K562 (cell line): Measurements from ENCODE around the gene KIF20B. TPM values are rescaled to one million over a fixed set of nuclear protein-coding genes. Genes with fewer than 3 reads are reported as not detected.
A peak's percentile ranks its signal among the peaks of the same experiment; 100 is the strongest.

Source experiments
- C11orf30 ChIP-seq: fragments of 450-650 bp; IDR thresholded peaks from 2 replicates; pipeline ENCODE4 v1.6.1; 2016; ENCODE audit warnings: low read depth, mild to moderate bottlenecking
- DACH1 ChIP-seq: fragments of 450-650 bp; IDR thresholded peaks from 2 replicates; pipeline ENCODE4 v1.6.1; 2018; ENCODE audit not compliant: partially characterized antibody
- FOXK2 ChIP-seq, 2 experiments: fragments of 450-650 bp; IDR thresholded peaks in 1 of 2; conservative IDR thresholded peaks in 1 of 2; 2 replicates each; pipeline ENCODE4 v1.6.1; 2016; ENCODE audit warnings: low read depth in 2 of 2, mild to moderate bottlenecking in 1 of 2
- HMGN3 ChIP-seq: IDR thresholded peaks from 2 replicates; pipeline ENCODE4 v1.6.1; 2011; ENCODE audit warnings: borderline replicate concordance, low read depth, mild to moderate bottlenecking, mixed read lengths, low read length; ENCODE audit not compliant: insufficient read length; ENCODE audit errors: extremely low read depth
- POLR2AphosphoS5 ChIP-seq: IDR thresholded peaks from 2 replicates; pipeline ENCODE4 v1.6.1; 2011; ENCODE audit warnings: mild to moderate bottlenecking, low read depth, low read length, moderate library complexity; ENCODE audit not compliant: control insufficient read depth, insufficient read depth
- POLR2H ChIP-seq: IDR thresholded peaks from 2 replicates; pipeline ENCODE4 v1.6.1; 2016; ENCODE audit warnings: missing genetic modification characterization, low read depth, mild to moderate bottlenecking, control low read depth, missing compliant biosample characterization, moderate library complexity
- PREB ChIP-seq: sonication (generic); formaldehyde crosslinking; IDR thresholded peaks from 2 replicates; pipeline ENCODE4 v1.8.1; 2023; ENCODE audit warnings: mild to moderate bottlenecking, missing genetic modification reagents
- SMAD4 ChIP-seq: fragments of 250-450 bp; sonication (Bioruptor Pico); conservative IDR thresholded peaks from 2 replicates; pipeline ENCODE4 v1.8.0; 2021; ENCODE audit warnings: inconsistent platforms, mild to moderate bottlenecking, moderate library complexity
- SOX6 ChIP-seq: fragments of 450-650 bp; IDR thresholded peaks from 2 replicates; pipeline ENCODE4 v1.6.1; 2014; ENCODE audit warnings: mild to moderate bottlenecking
- STAT6 ChIP-seq: sonication (generic); formaldehyde crosslinking; IDR thresholded peaks from 2 replicates; pipeline ENCODE4 v1.8.1; 2023; ENCODE audit warnings: mild to moderate bottlenecking, missing genetic modification reagents
- TBP ChIP-seq: optimal IDR thresholded peaks from 2 replicates; pipeline ENCODE3; 2011; ENCODE audit warnings: low read depth, low read length, improper control_type of control experiment
- TFAM ChIP-seq: fragments of 250-450 bp; sonication (Bioruptor Pico); conservative IDR thresholded peaks from 2 replicates; pipeline ENCODE4 v1.5.0; 2021; ENCODE audit warnings: mild to moderate bottlenecking, moderate library complexity
- YBX1 ChIP-seq: fragments of 450-650 bp; IDR thresholded peaks from 2 replicates; pipeline ENCODE4 v1.7.1; 2016; ENCODE audit warnings: mild to moderate bottlenecking
- ZBTB33 ChIP-seq: sonication (generic); formaldehyde crosslinking; IDR thresholded peaks from 2 replicates; pipeline ENCODE4 v1.8.1; 2023; ENCODE audit warnings: mild to moderate bottlenecking, missing genetic modification reagents
- polyA plus RNA-seq, 8 experiments: library from polyadenylated mRNA; depleted of rRNA in 4 of 8; stranded (reverse) in 5 of 8; unstranded in 3 of 8; fragments of >200 nt; fragmentation: Nextera tagmentation in 2 of 8; fragmentation: Illumina TruSeq in 1 of 8; extraction: Ambion mirVana in 2 of 8; extraction: Trizol in 1 of 8; gene quantifications; 2 replicates each; pipeline versions ENCODE4 v1.2.1 to v1.2.3, GENCODE V29; 2011 to 2014; ENCODE audit warnings: inconsistent platforms in 1 of 8, missing spikeins in 1 of 8
- total RNA-seq, 7 experiments: library from RNA; depleted of rRNA in 6 of 7; stranded (reverse); fragments of >200 nt in 6 of 7; fragmentation: Illumina TruSeq in 2 of 7; extraction: Trizol in 2 of 7; gene quantifications; 2 replicates each; pipeline versions ENCODE4 v1.2.1 to v1.2.3, GENCODE V29; 2011 to 2021; ENCODE audit warnings: low replicate concordance in 1 of 7
- TF ChIP-seq, protein P1 (sequence below): sonication (generic); formaldehyde crosslinking; IDR thresholded peaks from 2 replicates; pipeline ENCODE4 v1.8.0; 2022; ENCODE audit warnings: missing genetic modification reagents, mild to moderate bottlenecking, moderate library complexity, borderline replicate concordance
- TF ChIP-seq, protein P2 (sequence below): sonication (generic); formaldehyde crosslinking; IDR thresholded peaks from 2 replicates; pipeline ENCODE4 v1.8.1; 2022; ENCODE audit warnings: missing genetic modification reagents

Gene KIF20B
- total and polyA plus RNA-seq, 9 of the 15 experiments (the other 6 are each of a cell fraction or from before 2014, with no cell fraction given), result 18.6 to 56.5 (median 32.9) TPM

GRCh38 chr10:89701242-89702120 lies at the start of gene KIF20B (continued):
- no peak for TF ChIP-seq STAT6
- no peak for TF ChIP-seq PREB (CRISPR knock-in tag)
- TF ChIP-seq, protein P1, sequence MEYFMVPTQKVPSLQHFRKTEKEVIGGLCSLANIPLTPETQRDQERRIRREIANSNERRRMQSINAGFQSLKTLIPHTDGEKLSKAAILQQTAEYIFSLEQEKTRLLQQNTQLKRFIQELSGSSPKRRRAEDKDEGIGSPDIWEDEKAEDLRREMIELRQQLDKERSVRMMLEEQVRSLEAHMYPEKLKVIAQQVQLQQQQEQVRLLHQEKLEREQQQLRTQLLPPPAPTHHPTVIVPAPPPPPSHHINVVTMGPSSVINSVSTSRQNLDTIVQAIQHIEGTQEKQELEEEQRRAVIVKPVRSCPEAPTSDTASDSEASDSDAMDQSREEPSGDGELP, result peak; percentile 86
- peak; percentile 34 for TF ChIP-seq HMGN3
- 0 out of 2 replicates have a peak, but pooled peaks have one; percentile 1 for TF ChIP-seq SMAD4
- TF ChIP-seq C11orf30, result peak; percentile 58
- peak; percentile 70 for TF ChIP-seq DACH1
- TF ChIP-seq YBX1, result no peak
- no peak; the same call in 1 of the 2 replicates for TF ChIP-seq ZBTB33 (CRISPR knock-in tag)
- TF ChIP-seq POLR2AphosphoS5, result peak; percentile 81; the same call in 1 of the 2 replicates
- 0 out of 2 replicates have a peak, but pooled peaks have one; percentile 6 for TF ChIP-seq SOX6
- TF ChIP-seq, protein P2, sequence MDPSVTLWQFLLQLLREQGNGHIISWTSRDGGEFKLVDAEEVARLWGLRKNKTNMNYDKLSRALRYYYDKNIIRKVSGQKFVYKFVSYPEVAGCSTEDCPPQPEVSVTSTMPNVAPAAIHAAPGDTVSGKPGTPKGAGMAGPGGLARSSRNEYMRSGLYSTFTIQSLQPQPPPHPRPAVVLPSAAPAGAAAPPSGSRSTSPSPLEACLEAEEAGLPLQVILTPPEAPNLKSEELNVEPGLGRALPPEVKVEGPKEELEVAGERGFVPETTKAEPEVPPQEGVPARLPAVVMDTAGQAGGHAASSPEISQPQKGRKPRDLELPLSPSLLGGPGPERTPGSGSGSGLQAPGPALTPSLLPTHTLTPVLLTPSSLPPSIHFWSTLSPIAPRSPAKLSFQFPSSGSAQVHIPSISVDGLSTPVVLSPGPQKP (CRISPR knock-in tag), result no peak
- TF ChIP-seq FOXK2 (conservative IDR thresholded peaks at IDR 0.05 in 1 of 2, IDR thresholded peaks at IDR 0.05 in 1 of 2; ENCODE audit: low read depth in 2 of 2), result peak in 1 of 2 experiments; percentile 66; a peak in 2 of 4 replicates
- peak; percentile 80 for TF ChIP-seq POLR2H (tag)
- peak; percentile 78 for TF ChIP-seq TBP
- TF ChIP-seq TFAM (CRISPR knock-in tag), result no peak
